A549 (cell line): Measurements from ENCODE around the gene MND1.

Source experiments
- FOSL2 ChIP-seq, 2 experiments: fragments of 450-650 bp in 1 of 2; fragments of >200 bp in 1 of 2; sonication (Bioruptor Twin) in 1 of 2; formaldehyde crosslinking; IDR thresholded peaks; 2 replicates each; pipeline versions ENCODE4 v1.5.0 to v1.6.1; 2016 to 2020; ENCODE audit warnings: mild to moderate bottlenecking in 1 of 2, moderate library complexity in 1 of 2
- HDAC2 ChIP-seq: fragments of 200-600 bp; sonication (generic); IDR thresholded peaks from 2 replicates; pipeline ENCODE4 v1.6.1; 2016
- POLR2A ChIP-seq: IDR thresholded peaks from 2 replicates; pipeline ENCODE4 v1.6.1; 2012; ENCODE audit warnings: mild to moderate bottlenecking, low read length
- REST ChIP-seq: fragments of 200-600 bp; sonication (generic); IDR thresholded peaks from 2 replicates; pipeline ENCODE4 v1.6.1; 2016; ENCODE audit warnings: antibody characterized with exemption, mild to moderate bottlenecking, moderate library complexity
- ZFP36 ChIP-seq: fragments of 450-650 bp; IDR thresholded peaks from 2 replicates; pipeline ENCODE4 v1.6.1; 2014; ENCODE audit warnings: borderline replicate concordance; ENCODE audit not compliant: partially characterized antibody
- TF ChIP-seq, protein P1 (sequence below): fragments of >200 bp; sonication (Bioruptor Twin); formaldehyde crosslinking; IDR thresholded peaks from 3 replicates; pipeline ENCODE4 v1.5.1; 2016
- TF ChIP-seq, protein P2 (sequence below): fragments of 450-650 bp; IDR thresholded peaks from 2 replicates; pipeline ENCODE4 v1.6.1; 2014; ENCODE audit warnings: antibody characterized with exemption

GRCh38 chr4:153345012-153345981, 809 bp downstream of the MND1 start:
- TF ChIP-seq, protein P1, sequence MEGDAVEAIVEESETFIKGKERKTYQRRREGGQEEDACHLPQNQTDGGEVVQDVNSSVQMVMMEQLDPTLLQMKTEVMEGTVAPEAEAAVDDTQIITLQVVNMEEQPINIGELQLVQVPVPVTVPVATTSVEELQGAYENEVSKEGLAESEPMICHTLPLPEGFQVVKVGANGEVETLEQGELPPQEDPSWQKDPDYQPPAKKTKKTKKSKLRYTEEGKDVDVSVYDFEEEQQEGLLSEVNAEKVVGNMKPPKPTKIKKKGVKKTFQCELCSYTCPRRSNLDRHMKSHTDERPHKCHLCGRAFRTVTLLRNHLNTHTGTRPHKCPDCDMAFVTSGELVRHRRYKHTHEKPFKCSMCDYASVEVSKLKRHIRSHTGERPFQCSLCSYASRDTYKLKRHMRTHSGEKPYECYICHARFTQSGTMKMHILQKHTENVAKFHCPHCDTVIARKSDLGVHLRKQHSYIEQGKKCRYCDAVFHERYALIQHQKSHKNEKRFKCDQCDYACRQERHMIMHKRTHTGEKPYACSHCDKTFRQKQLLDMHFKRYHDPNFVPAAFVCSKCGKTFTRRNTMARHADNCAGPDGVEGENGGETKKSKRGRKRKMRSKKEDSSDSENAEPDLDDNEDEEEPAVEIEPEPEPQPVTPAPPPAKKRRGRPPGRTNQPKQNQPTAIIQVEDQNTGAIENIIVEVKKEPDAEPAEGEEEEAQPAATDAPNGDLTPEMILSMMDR, result no peak
- no peak for TF ChIP-seq ZFP36
- no peak for TF ChIP-seq REST
- no peak for TF ChIP-seq POLR2A
- no peak for TF ChIP-seq FOSL2 (IDR thresholded peaks at IDR 0.05)
- no peak for TF ChIP-seq FOSL2 (CRISPR knock-in tag; IDR thresholded peaks at IDR 0.05)
- TF ChIP-seq, protein P2, sequence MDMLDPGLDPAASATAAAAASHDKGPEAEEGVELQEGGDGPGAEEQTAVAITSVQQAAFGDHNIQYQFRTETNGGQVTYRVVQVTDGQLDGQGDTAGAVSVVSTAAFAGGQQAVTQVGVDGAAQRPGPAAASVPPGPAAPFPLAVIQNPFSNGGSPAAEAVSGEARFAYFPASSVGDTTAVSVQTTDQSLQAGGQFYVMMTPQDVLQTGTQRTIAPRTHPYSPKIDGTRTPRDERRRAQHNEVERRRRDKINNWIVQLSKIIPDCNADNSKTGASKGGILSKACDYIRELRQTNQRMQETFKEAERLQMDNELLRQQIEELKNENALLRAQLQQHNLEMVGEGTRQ, result no peak
- TF ChIP-seq HDAC2, result no peak
